Trophoblast cell (in vitro differentiated cells and primary cell): ENCODE measurements around the gene IFTAP.

Experiments used
- DNase-seq, 2 donors: peaks; one replicate each; pipeline ENCODE4 v3.0.0-alpha.2; 2016
- H2AFZ ChIP-seq: 2 replicates; pipeline ENCODE4 v1.6.1; 2013; ENCODE audit warnings: low read length, moderate library complexity, mild to moderate bottlenecking; ENCODE audit not compliant: insufficient read depth, poor library complexity
- H2AK5ac ChIP-seq: 2 replicates; pipeline ENCODE4 v1.6.1; 2013; ENCODE audit warnings: mild to moderate bottlenecking, low read length
- H2BK120ac ChIP-seq: 2 replicates; pipeline ENCODE4 v1.6.1; 2013; ENCODE audit warnings: low read length, mild to moderate bottlenecking, moderate library complexity; ENCODE audit not compliant: insufficient read depth, poor library complexity
- H2BK12ac ChIP-seq: 2 replicates; pipeline ENCODE4 v1.6.1; 2013; ENCODE audit warnings: mild to moderate bottlenecking, low read length, moderate library complexity
- H2BK5ac ChIP-seq: 2 replicates; pipeline ENCODE4 v1.6.1; 2013; ENCODE audit warnings: low read length, low read depth, moderate library complexity, mild to moderate bottlenecking; ENCODE audit not compliant: poor library complexity
- H3K14ac ChIP-seq: 2 replicates; pipeline ENCODE4 v1.6.1; 2013; ENCODE audit warnings: mild to moderate bottlenecking, low read length
- H3K18ac ChIP-seq: 2 replicates; pipeline ENCODE4 v1.6.1; 2013; ENCODE audit warnings: mild to moderate bottlenecking, low read length
- H3K23ac ChIP-seq: 2 replicates; pipeline ENCODE4 v1.6.1; 2013; ENCODE audit warnings: low read length
- H3K27ac ChIP-seq: 2 replicates; pipeline ENCODE4 v1.5.1; 2013; ENCODE audit warnings: low read depth, mild to moderate bottlenecking, inconsistent platforms, low read length, moderate library complexity
- H3K27me3 ChIP-seq: 2 replicates; pipeline ENCODE4 v1.6.1; 2013; ENCODE audit warnings: inconsistent platforms, mild to moderate bottlenecking, low read length, moderate library complexity; ENCODE audit not compliant: insufficient read depth
- H3K36me3 ChIP-seq, 2 experiments: 1 replicate in 1 of 2; 2 replicates in 1 of 2; pipeline ENCODE4 v1.6.1; 2013; ENCODE audit warnings: low read length in 2 of 2, mild to moderate bottlenecking in 2 of 2, moderate library complexity in 1 of 2; ENCODE audit not compliant: insufficient read depth in 2 of 2, control insufficient read depth in 1 of 2
- H3K4ac ChIP-seq: 2 replicates; pipeline ENCODE4 v1.6.1; 2013; ENCODE audit warnings: low read depth, mild to moderate bottlenecking, low read length, moderate library complexity
- H3K4me1 ChIP-seq, 2 experiments: 1 replicate in 1 of 2; 2 replicates in 1 of 2; pipeline ENCODE4 v1.6.1; 2013; ENCODE audit warnings: low read length in 2 of 2, mild to moderate bottlenecking in 2 of 2, moderate library complexity in 1 of 2; ENCODE audit not compliant: insufficient read depth in 2 of 2, control insufficient read depth in 1 of 2
- H3K4me2 ChIP-seq: 2 replicates; pipeline ENCODE4 v1.6.1; 2013; ENCODE audit warnings: inconsistent platforms, mild to moderate bottlenecking, low read length, moderate library complexity
- H3K4me3 ChIP-seq: 2 replicates; pipeline ENCODE4 v1.5.1; 2013; ENCODE audit warnings: mild to moderate bottlenecking, low read depth, low read length, inconsistent platforms
- H3K79me1 ChIP-seq: one replicate; pipeline ENCODE4 v1.6.1; 2013; ENCODE audit warnings: low read length
- H3K79me2 ChIP-seq: 2 replicates; pipeline ENCODE4 v1.6.1; 2013; ENCODE audit warnings: low read length, mild to moderate bottlenecking; ENCODE audit not compliant: control insufficient read depth, insufficient read depth, poor library complexity
- H3K9ac ChIP-seq: 2 replicates; pipeline ENCODE4 v1.6.1; 2013; ENCODE audit warnings: mild to moderate bottlenecking, low read length
- H3K9me3 ChIP-seq: 2 replicates; pipeline ENCODE4 v1.6.1; 2013; ENCODE audit warnings: low read depth, mild to moderate bottlenecking, control low read depth, inconsistent platforms, low read length; ENCODE audit not compliant: insufficient read depth
- H4K12ac ChIP-seq: 2 replicates; pipeline ENCODE4 v1.6.1; 2013; ENCODE audit warnings: low read depth, mild to moderate bottlenecking, low read length, moderate library complexity
- H4K8ac ChIP-seq: 2 replicates; pipeline ENCODE4 v1.6.1; 2013; ENCODE audit warnings: low read depth, mild to moderate bottlenecking, low read length, moderate library complexity
- H4K91ac ChIP-seq: one replicate; pipeline ENCODE4 v1.6.1; 2013; ENCODE audit warnings: low read depth, mild to moderate bottlenecking, low read length, moderate library complexity
- WGBS: extraction: QIAGEN DNeasy Blood & Tissue Kit; methylation state at CpG from one replicate; pipeline ENCODE4 v1.1.7; 2013; ENCODE audit warnings: missing lambda C conversion rate; ENCODE audit not compliant: insufficient read length, insufficient coverage; ENCODE audit errors: extremely low coverage; 5-methylcytosine and 5-hydroxymethylcytosine counted together

Gene IFTAP

GRCh38 chr11:36688571-36689291 is 94.4 kb downstream of the IFTAP start:
- H3K4ac ChIP-seq, result no peak overlapping the region
- no peaks in the 10 kb centered on the region for H3K27me3 ChIP-seq
- no peak overlapping the region for H2BK5ac ChIP-seq
- no peak for DNase-seq
- H3K79me2 ChIP-seq, result no peaks in the 10 kb centered on the region
- WGBS, result no CpG with 5 or more reads among the region's 7 CpGs
- no peak overlapping the region for H3K9ac ChIP-seq
- no peak overlapping the region for H2BK12ac ChIP-seq
- H2BK120ac ChIP-seq, result no peak overlapping the region
- H3K4me3 ChIP-seq, result no peak overlapping the region
- H3K36me3 ChIP-seq, result no peaks in the 10 kb centered on the region
- no peak overlapping the region for H3K23ac ChIP-seq
- no peak overlapping the region for H3K14ac ChIP-seq
- no peak overlapping the region for H4K12ac ChIP-seq
- no peak overlapping the region for H3K27ac ChIP-seq
- no peak overlapping the region for H4K8ac ChIP-seq
- H3K79me1 ChIP-seq, result no peaks in the 10 kb centered on the region
- H3K9me3 ChIP-seq, result no peaks in the 10 kb centered on the region
- no peak overlapping the region for H2AFZ ChIP-seq
- no peak overlapping the region for H4K91ac ChIP-seq
- H3K18ac ChIP-seq, result no peak overlapping the region
- no peak overlapping the region for H2AK5ac ChIP-seq
- no peak overlapping the region for H3K4me2 ChIP-seq
- H3K4me1 ChIP-seq, result no peaks in the 10 kb centered on the region

DNA sequence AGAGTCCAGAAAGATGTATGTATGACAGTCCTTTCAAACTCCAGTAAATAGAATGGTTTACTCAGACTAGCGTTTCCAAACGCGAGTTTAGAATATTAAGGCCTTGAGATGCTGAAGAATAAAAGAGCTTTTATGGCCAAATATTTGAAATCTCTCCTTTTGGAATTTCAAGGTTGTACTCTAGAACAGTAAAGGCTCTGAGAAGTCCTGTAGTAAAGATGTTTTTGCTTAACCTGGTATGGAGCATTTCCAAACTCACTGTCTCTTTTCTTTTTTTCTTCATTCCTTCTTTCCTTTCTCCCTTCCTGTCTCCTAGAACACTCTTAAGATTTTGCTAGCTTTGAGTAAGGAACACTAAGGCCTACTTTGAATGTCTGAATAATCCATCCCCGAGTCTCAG is 95.1 kb downstream of the IFTAP start:
- Histone ChIP-seq H3K79me2 (no peaks in the 10 kb centered on the region), H3K4me2 (no peak overlapping the region), H4K8ac (no peak overlapping the region), H2AFZ (no peak overlapping the region), H3K4me3 (no peak overlapping the region), H3K4ac (no peak overlapping the region), H3K36me3 (no peaks in the 10 kb centered on the region), H2BK12ac (no peak overlapping the region), H3K79me1 (no peaks in the 10 kb centered on the region), H3K23ac (no peak overlapping the region), H3K14ac (no peak overlapping the region), H4K91ac (no peak overlapping the region), H3K18ac (no peak overlapping the region), H2BK5ac (no peak overlapping the region), H3K9ac (no peak overlapping the region), H2AK5ac (no peak overlapping the region), H3K27ac (no peak overlapping the region), H3K27me3 (no peaks in the 10 kb centered on the region), H4K12ac (no peak overlapping the region), H2BK120ac (no peak overlapping the region), H3K9me3 (no peaks in the 10 kb centered on the region), H3K4me1 (no peaks in the 10 kb centered on the region)
- no CpG with 5 or more reads among the region's 4 CpGs for WGBS
- DNase-seq, result no peak

DNA sequence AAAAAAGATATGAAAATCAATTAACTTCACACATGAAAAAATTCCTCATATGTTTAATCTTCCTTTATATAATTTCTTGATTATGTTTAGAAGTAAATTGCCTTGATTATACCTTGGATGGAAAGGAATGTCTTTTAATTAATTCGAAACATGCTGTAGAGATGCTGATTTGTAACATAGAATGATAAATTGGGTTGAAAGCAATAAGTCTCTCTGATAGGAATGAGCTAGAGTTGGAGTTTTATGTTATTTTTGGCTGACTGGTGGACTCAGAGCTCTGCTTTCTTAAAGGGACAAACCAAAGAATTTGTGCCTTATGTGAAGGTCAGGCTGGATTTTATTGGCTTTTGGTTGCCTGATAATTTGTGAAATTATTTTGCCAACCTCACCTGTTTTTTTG is 98.4 kb downstream of the IFTAP start:
- Histone ChIP-seq H2BK12ac (no peak overlapping the region), H2BK120ac (no peak overlapping the region), H3K4me2 (no peak overlapping the region), H4K91ac (no peak overlapping the region), H3K23ac (no peak overlapping the region), H4K8ac (no peak overlapping the region), H3K79me2 (no peaks in the 10 kb centered on the region), H2AFZ (no peak overlapping the region), H3K27me3 (no peaks in the 10 kb centered on the region), H3K4me1 (no peaks in the 10 kb centered on the region), H3K4ac (no peak overlapping the region), H3K9me3 (no peaks in the 10 kb centered on the region), H2BK5ac (no peak overlapping the region), H4K12ac (no peak overlapping the region), H3K36me3 (no peaks in the 10 kb centered on the region), H3K14ac (no peak overlapping the region), H3K4me3 (no peak overlapping the region), H3K79me1 (no peaks in the 10 kb centered on the region), H2AK5ac (no peak overlapping the region), H3K27ac (no peak overlapping the region), H3K9ac (no peak overlapping the region), H3K18ac (no peak overlapping the region)
- WGBS, result no CpG with 5 or more reads among the region's 1 CpG
- no peak for DNase-seq

GRCh38 chr11:36693139-36693843 is 99.0 kb downstream of the IFTAP start:
- Histone ChIP-seq H2BK12ac (no peak overlapping the region), H3K79me1 (no peaks in the 10 kb centered on the region), H3K23ac (no peak overlapping the region), H3K27ac (no peak overlapping the region), H3K27me3 (no peaks in the 10 kb centered on the region), H3K79me2 (no peaks in the 10 kb centered on the region), H3K4ac (no peak overlapping the region), H4K91ac (no peak overlapping the region), H3K9me3 (no peaks in the 10 kb centered on the region), H2AK5ac (no peak overlapping the region), H3K18ac (no peak overlapping the region), H2AFZ (no peak overlapping the region), H3K36me3 (no peaks in the 10 kb centered on the region), H2BK120ac (no peak overlapping the region), H3K14ac (no peak overlapping the region), H3K4me1 (no peaks in the 10 kb centered on the region), H4K12ac (no peak overlapping the region), H3K9ac (no peak overlapping the region), H3K4me2 (no peak overlapping the region), H3K4me3 (no peak overlapping the region), H4K8ac (no peak overlapping the region), H2BK5ac (no peak overlapping the region)
- WGBS, result no CpG with 5 or more reads among the region's 1 CpG
- no peak for DNase-seq
